ENCODE results near the gene CHN2.

The CHN2 gene

DNA sequence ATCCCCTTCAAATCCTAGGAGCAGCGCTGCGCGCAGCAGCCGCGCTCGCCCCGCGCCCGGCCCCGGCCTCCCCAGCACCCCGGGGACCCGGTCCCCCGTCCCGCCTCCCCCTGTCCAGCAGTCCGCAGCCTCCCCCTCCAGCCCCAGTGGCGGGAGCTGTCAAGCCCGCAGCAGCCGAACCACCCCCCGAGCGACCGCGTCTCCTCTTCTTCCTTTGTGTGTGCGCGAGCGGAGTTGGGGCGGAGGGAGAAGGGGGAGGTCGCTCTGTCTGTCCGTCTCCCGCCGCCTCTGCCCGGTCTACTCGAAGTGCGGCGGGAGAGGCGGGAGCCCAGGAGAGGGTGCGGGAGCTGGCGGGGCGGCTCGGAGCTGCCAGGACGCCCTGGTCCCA lies 375 bp upstream of the CHN2 start:
- no peak for DNase-seq (ENCODE audit: low read depth)
- TF ChIP-seq, protein P1, sequence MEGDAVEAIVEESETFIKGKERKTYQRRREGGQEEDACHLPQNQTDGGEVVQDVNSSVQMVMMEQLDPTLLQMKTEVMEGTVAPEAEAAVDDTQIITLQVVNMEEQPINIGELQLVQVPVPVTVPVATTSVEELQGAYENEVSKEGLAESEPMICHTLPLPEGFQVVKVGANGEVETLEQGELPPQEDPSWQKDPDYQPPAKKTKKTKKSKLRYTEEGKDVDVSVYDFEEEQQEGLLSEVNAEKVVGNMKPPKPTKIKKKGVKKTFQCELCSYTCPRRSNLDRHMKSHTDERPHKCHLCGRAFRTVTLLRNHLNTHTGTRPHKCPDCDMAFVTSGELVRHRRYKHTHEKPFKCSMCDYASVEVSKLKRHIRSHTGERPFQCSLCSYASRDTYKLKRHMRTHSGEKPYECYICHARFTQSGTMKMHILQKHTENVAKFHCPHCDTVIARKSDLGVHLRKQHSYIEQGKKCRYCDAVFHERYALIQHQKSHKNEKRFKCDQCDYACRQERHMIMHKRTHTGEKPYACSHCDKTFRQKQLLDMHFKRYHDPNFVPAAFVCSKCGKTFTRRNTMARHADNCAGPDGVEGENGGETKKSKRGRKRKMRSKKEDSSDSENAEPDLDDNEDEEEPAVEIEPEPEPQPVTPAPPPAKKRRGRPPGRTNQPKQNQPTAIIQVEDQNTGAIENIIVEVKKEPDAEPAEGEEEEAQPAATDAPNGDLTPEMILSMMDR (IDR thresholded peaks at IDR 0.05; ENCODE audit: control insufficient read depth, extremely low read depth, insufficient read depth) = no peak
- H3K4me3 ChIP-seq (ENCODE audit: low read depth, low read length) = peak overlapping the region; percentile 57

DNA sequence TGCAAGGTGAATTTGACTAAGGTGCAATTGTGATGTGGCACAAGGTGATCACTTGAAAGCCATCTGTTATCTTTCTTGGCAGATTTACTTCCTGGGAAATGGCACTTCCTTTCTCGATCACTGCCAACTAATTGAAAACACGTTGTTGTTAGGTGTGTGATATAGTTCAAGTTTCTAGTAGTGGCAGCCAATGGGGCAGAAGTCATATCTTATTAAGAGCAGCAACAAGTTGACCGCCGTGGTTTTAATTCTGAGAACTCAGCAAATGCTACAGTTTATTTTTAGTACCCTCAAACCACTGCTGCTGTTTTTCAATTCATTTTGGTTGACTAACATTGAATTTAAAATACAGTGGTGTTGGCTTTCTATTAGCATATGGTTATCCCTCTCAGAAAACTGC lies 1.6 kb downstream of the CHN2 start:
- DNase-seq (ENCODE audit: low read depth) = no peak
- TF ChIP-seq, protein P1 (IDR thresholded peaks at IDR 0.05; ENCODE audit: control insufficient read depth, extremely low read depth, insufficient read depth) = no peak
- no peak overlapping the region for H3K4me3 ChIP-seq (ENCODE audit: low read depth, low read length)

DNA sequence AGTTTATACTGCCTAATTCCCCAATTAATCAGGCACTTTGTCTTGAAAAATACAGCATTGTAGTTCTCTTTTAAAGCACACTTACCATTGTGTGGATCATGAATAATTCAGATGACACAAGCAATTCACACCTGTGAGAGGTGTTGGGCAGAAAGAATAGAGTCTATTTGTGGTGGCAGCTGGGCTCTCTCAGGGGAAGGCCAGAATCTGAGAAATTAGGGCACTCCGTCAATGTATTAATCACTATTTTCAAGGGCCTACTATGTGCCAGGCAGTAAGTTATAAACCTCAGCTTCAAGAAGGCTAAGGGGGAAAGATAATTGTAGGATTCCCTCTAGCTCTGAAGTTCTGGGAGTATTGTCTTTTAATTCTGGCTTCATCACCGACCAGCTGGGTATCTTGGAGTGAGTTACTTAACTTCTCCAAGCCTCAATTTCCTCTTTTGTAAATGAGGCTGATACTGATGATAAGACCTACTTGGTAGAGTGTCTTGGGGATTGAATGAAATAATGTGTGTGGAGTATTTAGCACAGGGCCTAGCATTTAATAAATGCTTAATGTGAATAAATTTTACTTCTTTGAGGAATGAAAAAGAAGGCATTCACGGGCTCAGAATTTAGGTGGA lies 2.5 kb downstream of the CHN2 start:
- DNase-seq (ENCODE audit: low read depth) = no peak
- no peak overlapping the region for H3K4me3 ChIP-seq (ENCODE audit: low read depth, low read length)
- TF ChIP-seq, protein P1 (IDR thresholded peaks at IDR 0.05; ENCODE audit: control insufficient read depth, extremely low read depth, insufficient read depth) = no peak

DNA sequence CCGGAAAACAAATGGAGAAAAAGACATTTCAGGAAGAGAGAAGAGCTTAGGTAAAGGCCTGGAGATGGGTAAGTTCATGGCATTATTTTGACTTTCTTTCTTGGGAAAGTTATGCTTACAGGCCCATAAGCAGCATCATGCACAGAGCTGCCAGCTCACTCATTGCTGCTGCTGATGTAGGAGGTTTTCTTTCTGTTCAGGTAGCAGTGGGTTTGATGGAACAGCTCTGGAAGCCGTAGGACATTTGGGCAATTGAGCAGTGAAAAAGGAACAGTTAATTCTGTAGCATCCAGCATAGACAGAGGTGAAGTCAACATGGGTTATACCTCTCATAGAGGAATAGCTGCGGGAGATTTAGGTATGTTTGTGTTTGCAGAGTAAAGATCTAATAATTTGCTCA lies 3.3 kb downstream of the CHN2 start:
- TF ChIP-seq, protein P1 (IDR thresholded peaks at IDR 0.05; ENCODE audit: control insufficient read depth, extremely low read depth, insufficient read depth) = no peak
- no peak overlapping the region for H3K4me3 ChIP-seq (ENCODE audit: low read depth, low read length)
- no peak for DNase-seq (ENCODE audit: low read depth)

DNA sequence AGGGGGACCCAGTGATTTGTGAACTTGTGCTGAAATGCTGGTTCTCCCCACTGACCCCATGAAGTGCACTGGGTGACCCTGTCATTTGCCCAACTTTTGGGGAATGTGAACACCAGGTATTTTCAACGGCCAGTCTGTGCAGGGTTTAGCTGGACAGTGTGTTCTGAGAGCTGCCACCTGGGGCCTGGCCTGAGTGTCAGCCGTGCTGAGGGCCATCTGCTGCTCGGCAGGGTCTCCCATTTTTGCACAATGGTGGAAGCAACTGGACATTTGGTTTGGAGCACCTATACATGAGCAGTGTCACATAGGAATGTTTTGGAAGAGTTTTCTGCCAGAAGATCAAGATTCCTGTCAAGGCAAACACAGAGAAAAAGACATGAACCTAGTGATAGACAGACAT lies 5.2 kb downstream of the CHN2 start:
- TF ChIP-seq, protein P1 (IDR thresholded peaks at IDR 0.05; ENCODE audit: control insufficient read depth, extremely low read depth, insufficient read depth) = no peak
- no peak for DNase-seq (ENCODE audit: low read depth)
- H3K4me3 ChIP-seq (ENCODE audit: low read depth, low read length) = no peak overlapping the region

DNA sequence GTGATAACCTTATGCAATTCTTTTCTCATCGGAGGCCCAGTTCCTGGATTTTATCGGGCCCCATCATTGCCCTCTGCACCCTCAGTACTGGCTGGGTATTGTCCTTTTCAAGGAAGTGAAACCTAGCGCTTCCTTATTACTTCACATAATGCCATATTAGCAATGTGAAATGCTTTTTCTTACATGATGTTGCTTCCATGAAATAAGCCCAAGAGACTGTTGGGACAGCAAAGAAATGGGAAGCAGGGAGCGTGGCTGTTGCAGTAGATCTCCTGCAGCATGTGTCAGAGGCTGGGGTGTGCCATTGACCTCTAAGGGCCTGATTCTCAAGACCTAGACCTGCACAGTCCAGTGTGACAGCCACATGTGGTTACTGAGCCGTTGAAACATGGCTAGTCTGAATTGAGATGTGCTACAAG lies 8.1 kb downstream of the CHN2 start:
- no peak overlapping the region for H3K4me3 ChIP-seq (ENCODE audit: low read depth, low read length)
- DNase-seq (ENCODE audit: low read depth) = no peak
- TF ChIP-seq, protein P1 (IDR thresholded peaks at IDR 0.05; ENCODE audit: control insufficient read depth, extremely low read depth, insufficient read depth) = no peak

Measured in LNCaP clone FGC (cell line).